SK-N-SH treated with all-trans-retinoic acid at 6 μM for 48 hours (cell line): Measurements from ENCODE around the gene AMBP.

Source experiments
- ATAC-seq: fragments of 200-7000 bp; cut with Tn5 transposase; 3 replicates; pipeline ENCODE4 v1.9.1; 2020; ENCODE audit warnings: mild to moderate bottlenecking, moderate library complexity
- ARNTL ChIP-seq: fragments of 450-650 bp; formaldehyde crosslinking; IDR thresholded peaks from 2 replicates; pipeline ENCODE4 v1.5.0; 2020; ENCODE audit warnings: low read depth, mild to moderate bottlenecking, moderate library complexity, borderline replicate concordance
- CREB5 ChIP-seq: fragments of 250-450 bp; sonication (Bioruptor Pico); IDR thresholded peaks from 2 replicates; pipeline ENCODE4 v1.5.1; 2020; ENCODE audit warnings: low read depth, mild to moderate bottlenecking, moderate library complexity
- CSRNP3 ChIP-seq: fragments of 250-450 bp; sonication (Bioruptor Pico); IDR thresholded peaks from 2 replicates; pipeline ENCODE4 v1.5.1; 2021; ENCODE audit warnings: mild to moderate bottlenecking, moderate library complexity
- ESRRG ChIP-seq: fragments of 250-450 bp; sonication (Bioruptor Pico); IDR thresholded peaks from 2 replicates; pipeline ENCODE4 v1.6.1; 2021; ENCODE audit warnings: mild to moderate bottlenecking
- GLIS3 ChIP-seq: fragments of 250-450 bp; sonication (Bioruptor Pico); IDR thresholded peaks from 2 replicates; pipeline ENCODE4 v1.5.0; 2020; ENCODE audit warnings: mild to moderate bottlenecking, moderate library complexity
- ISL1 ChIP-seq: fragments of 250-450 bp; sonication (Bioruptor Pico); IDR thresholded peaks from 2 replicates; pipeline ENCODE4 v2.1.2; 2022; ENCODE audit warnings: mild to moderate bottlenecking, moderate library complexity
- OSR1 ChIP-seq: fragments of 250-450 bp; sonication (Bioruptor Pico); IDR thresholded peaks from 2 replicates; pipeline ENCODE4 v1.8.0; 2022; ENCODE audit warnings: moderate library complexity, mild to moderate bottlenecking, inconsistent platforms
- PATZ1 ChIP-seq: fragments of 250-450 bp; sonication (Bioruptor Pico); IDR thresholded peaks from 2 replicates; pipeline ENCODE4 v1.8.0; 2020; ENCODE audit warnings: mild to moderate bottlenecking, moderate library complexity, borderline replicate concordance
- POU6F1 ChIP-seq: fragments of 250-450 bp; sonication (Bioruptor Pico); IDR thresholded peaks from 2 replicates; pipeline ENCODE4 v1.8.0; 2021; ENCODE audit warnings: low read depth, mild to moderate bottlenecking, moderate library complexity, borderline replicate concordance
- RARB ChIP-seq: fragments of 250-450 bp; sonication (Bioruptor Pico); IDR thresholded peaks from 2 replicates; pipeline ENCODE4 v1.8.0; 2021; ENCODE audit warnings: mild to moderate bottlenecking, moderate library complexity
- SNAI2 ChIP-seq: fragments of 250-450 bp; sonication (Bioruptor Pico); IDR thresholded peaks from 2 replicates; pipeline ENCODE4 v1.5.0; 2020; ENCODE audit warnings: mild to moderate bottlenecking, moderate library complexity
- TCF4 ChIP-seq: fragments of 250-450 bp; sonication (Bioruptor Pico); IDR thresholded peaks from 2 replicates; pipeline ENCODE4 v1.8.0; 2021; ENCODE audit warnings: mild to moderate bottlenecking, moderate library complexity, borderline replicate concordance
- TOX ChIP-seq: fragments of 250-450 bp; sonication (Bioruptor Pico); IDR thresholded peaks from 2 replicates; pipeline ENCODE4 v1.8.0; 2021; ENCODE audit warnings: mild to moderate bottlenecking, moderate library complexity, borderline replicate concordance
- ZC3H10 ChIP-seq: fragments of 250-450 bp; sonication (Bioruptor Pico); IDR thresholded peaks from 2 replicates; pipeline ENCODE4 v1.5.1; 2021; ENCODE audit warnings: mild to moderate bottlenecking, moderate library complexity
- ZFP3 ChIP-seq: fragments of 250-450 bp; sonication (Bioruptor Pico); IDR thresholded peaks from 2 replicates; pipeline ENCODE4 v1.5.0; 2020; ENCODE audit warnings: mild to moderate bottlenecking, moderate library complexity
- ZFP30 ChIP-seq: fragments of 450-650 bp; formaldehyde crosslinking; IDR thresholded peaks from 2 replicates; pipeline ENCODE4 v1.5.0; 2022; ENCODE audit warnings: mild to moderate bottlenecking, moderate library complexity
- ZNF565 ChIP-seq: fragments of 450-650 bp; formaldehyde crosslinking; conservative IDR thresholded peaks from 2 replicates; pipeline ENCODE4 v1.5.0; 2020; ENCODE audit warnings: low read depth, mild to moderate bottlenecking, moderate library complexity
- ZNF70 ChIP-seq: fragments of 450-650 bp; formaldehyde crosslinking; IDR thresholded peaks from 2 replicates; pipeline ENCODE4 v1.5.0; 2020; ENCODE audit warnings: mild to moderate bottlenecking, moderate library complexity
- ZNF8 ChIP-seq: fragments of 450-650 bp; formaldehyde crosslinking; IDR thresholded peaks from 2 replicates; pipeline ENCODE4 v1.5.0; 2020; ENCODE audit warnings: mild to moderate bottlenecking, moderate library complexity

AMBP gene

GRCh38 chr9:114081441-114082016 lies 3.4 kb upstream of the AMBP start:
- no peak for ATAC-seq
- TF ChIP-seq ZFP3 (no peak), CREB5 (CRISPR knock-in tag) (no peak), ARNTL (CRISPR knock-in tag) (no peak), ZNF8 (CRISPR knock-in tag) (no peak)

GRCh38 chr9:114080773-114081440 lies 2.8 kb upstream of the AMBP start:
- no peak for ATAC-seq
- TF ChIP-seq RARB (CRISPR knock-in tag) (no peak), ZNF565 (CRISPR knock-in tag) (no peak), ISL1 (CRISPR knock-in tag) (no peak), TOX (no peak), SNAI2 (CRISPR knock-in tag) (no peak), OSR1 (CRISPR knock-in tag) (no peak), PATZ1 (CRISPR knock-in tag) (no peak), ZFP3 (no peak)

GRCh38 chr9:114080195-114080772 lies 2.2 kb upstream of the AMBP start:
- ATAC-seq: no peak

GRCh38 chr9:114078781-114079156 lies 669 bp upstream of the AMBP start:
- TF ChIP-seq GLIS3 (CRISPR knock-in tag): no peak
- no peak for TF ChIP-seq ARNTL (CRISPR knock-in tag)

More at GRCh38 chr9:114080195-114080772, 2.2 kb upstream of the AMBP start:
- TF ChIP-seq ZNF70 (CRISPR knock-in tag) (no peak), ESRRG (no peak), POU6F1 (CRISPR knock-in tag) (no peak)

GRCh38 chr9:114077162-114077837 lies 800 bp downstream of the AMBP start:
- ATAC-seq: no peak
- no peak for TF ChIP-seq RARB (CRISPR knock-in tag)
- no peak for TF ChIP-seq ARNTL (CRISPR knock-in tag)
- TF ChIP-seq OSR1 (CRISPR knock-in tag): no peak
- no peak for TF ChIP-seq ISL1 (CRISPR knock-in tag)
- TF ChIP-seq ZC3H10: no peak
- TF ChIP-seq TCF4 (CRISPR knock-in tag): no peak
- TF ChIP-seq CREB5 (CRISPR knock-in tag): no peak
- TF ChIP-seq ZFP30 (CRISPR knock-in tag): no peak
- no peak for TF ChIP-seq CSRNP3
- TF ChIP-seq SNAI2 (CRISPR knock-in tag): no peak
- TF ChIP-seq PATZ1 (CRISPR knock-in tag): no peak
- no peak for TF ChIP-seq ZFP3
- no peak for TF ChIP-seq ZNF8 (CRISPR knock-in tag)
- TF ChIP-seq, all 23 proteins: peak for 0

More at GRCh38 chr9:114078781-114079156, 669 bp upstream of the AMBP start:
- ATAC-seq: no peak
